Activated naive CD4-positive, alpha-beta T cell treated with anti-CD3 and anti-CD28 coated beads, Interleukin-2, amount 50 U/mL, for 16 hours (primary cell): Measurements from ENCODE around the gene KLHL15.

ENCODE experiments used
- DNase-seq: peaks from one replicate; pipeline ENCODE4 v3.0.0-alpha.2; 2020

The KLHL15 gene

GRCh38 chrX:23944234-23944633 is 82.8 kb downstream of the KLHL15 start:
- no peak for DNase-seq

GRCh38 chrX:23939203-23939602 is 87.8 kb downstream of the KLHL15 start:
- no peak for DNase-seq

DNA sequence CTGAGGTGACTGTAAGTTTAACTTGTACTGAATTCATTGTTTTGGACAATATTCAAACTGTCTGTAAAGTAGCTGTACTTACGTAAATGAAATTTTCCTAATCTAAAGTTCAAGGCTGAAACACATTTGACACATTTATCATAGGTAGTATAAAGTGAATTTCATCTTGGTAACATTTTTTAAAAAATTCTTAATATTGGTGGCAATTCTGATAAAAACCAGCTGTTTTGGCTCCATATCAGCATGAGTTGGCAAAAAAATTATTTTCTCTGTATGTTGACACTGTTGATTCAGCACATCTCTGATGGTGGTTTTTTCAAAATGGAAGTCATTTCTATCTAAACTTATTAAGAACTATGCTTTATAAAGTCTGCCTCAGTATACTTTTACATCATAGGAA is 88.3 kb downstream of the KLHL15 start:
- DNase-seq: no peak

DNA sequence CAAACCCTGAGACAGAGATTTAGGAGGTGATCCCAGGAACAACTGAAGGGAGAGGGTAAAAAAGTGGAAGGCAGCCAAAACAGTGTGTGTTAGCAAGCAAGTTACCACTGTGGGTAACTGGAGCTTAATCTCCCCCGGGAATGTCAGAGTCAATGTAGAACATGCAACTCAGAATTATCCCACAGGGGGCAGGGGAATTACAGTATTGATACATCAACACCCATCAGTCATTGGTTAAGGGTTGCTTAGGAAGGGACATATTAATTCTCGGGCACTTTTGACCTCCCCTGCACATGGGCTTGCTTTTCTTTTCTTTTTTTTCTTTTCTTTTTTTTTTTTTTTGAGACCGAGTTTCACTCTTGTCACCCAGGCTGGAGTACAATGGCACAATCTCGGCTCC is 89.9 kb downstream of the KLHL15 start:
- no peak for DNase-seq

DNA sequence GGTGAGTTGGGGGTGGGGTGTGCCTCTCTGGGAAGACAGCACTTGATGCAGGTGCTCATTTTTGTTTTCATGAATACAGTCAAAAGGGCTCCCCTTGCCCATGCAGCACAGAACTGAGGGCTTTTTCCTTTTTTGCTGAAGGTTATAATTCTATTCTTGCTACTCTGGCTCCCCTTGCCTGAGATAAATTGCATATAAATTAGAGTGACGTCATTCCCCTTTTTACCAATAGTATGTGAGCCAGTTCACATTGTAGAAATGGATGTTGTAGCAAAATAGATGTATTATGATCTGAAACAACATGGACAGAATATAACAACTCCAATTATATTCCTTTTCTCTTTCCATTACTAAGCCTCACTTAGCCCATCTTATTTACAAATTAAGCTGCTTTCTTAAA is 90.8 kb downstream of the KLHL15 start:
- DNase-seq: no peak

DNA sequence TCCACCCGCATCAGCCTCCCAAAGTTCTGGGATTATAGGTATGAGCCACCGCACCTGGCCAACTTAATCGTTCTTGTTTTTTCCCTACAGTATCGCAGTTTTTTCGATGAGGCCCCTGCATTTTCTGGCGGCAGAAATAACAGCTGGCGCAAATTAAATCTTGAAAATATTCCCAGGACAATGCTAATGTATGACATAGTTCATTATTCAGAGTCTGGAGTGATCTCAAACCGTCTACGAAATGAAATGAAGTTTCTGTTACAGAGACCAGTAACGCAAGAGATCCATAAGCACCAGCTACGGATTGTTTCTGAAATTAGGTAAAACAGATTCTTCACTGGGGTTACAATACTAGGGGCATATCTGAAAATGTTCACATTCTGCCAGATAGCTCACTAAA is 91.9 kb downstream of the KLHL15 start:
- DNase-seq: no peak
